Panc1 (cell line): Measurements from ENCODE around the gene KRTAP20-1. TPM values are rescaled to one million over a fixed set of nuclear protein-coding genes. Genes with fewer than 3 reads are reported as not detected.

ENCODE experiments used
- ATAC-seq: fragments of 200-7000 bp; cut with Tn5 transposase; 2 replicates; pipeline ENCODE4 v1.9.1; 2020; ENCODE audit warnings: mild to moderate bottlenecking, moderate library complexity
- BruUV-seq: library from RNA; stranded (reverse); fragments of 400-500 nt; replicated peaks from 2 replicates; lab custom pipeline; 2021; lab: Mats Ljungman, UMichigan
- CTCF ChIA-PET: fragments of 300-600 bp; sonication (Branson Sonifier 250); formaldehyde crosslinking; loops from one replicate; lab custom pipeline; 2022; ENCODE audit warnings: antibody characterized with exemption; lab: Charles Lee
- POLR2A ChIA-PET: fragments of 300-600 bp; sonication (Branson Sonifier 250); formaldehyde crosslinking; loops from one replicate; lab custom pipeline; 2022; ENCODE audit warnings: antibody characterized with exemption; lab: Charles Lee
- DNase-seq: peaks from one replicate; pipeline ENCODE4 v3.0.0-alpha.2; 2010; ENCODE audit warnings: low read depth, low spot score
- H3K27ac ChIP-seq: 2 replicates; pipeline ENCODE4 v1.5.1; 2011; ENCODE audit warnings: mild to moderate bottlenecking, low read length, inconsistent platforms
- H3K27me3 ChIP-seq: fragments of 200-500 bp; sonication (Bioruptor generic); 2 replicates; pipeline ENCODE4 v1.6.0; 2014; ENCODE audit warnings: low read length, inconsistent platforms; ENCODE audit not compliant: control insufficient read depth, insufficient read depth
- H3K36me3 ChIP-seq: fragments of 200-500 bp; sonication (Bioruptor generic); 2 replicates; pipeline ENCODE4 v1.5.1; 2014; ENCODE audit warnings: inconsistent platforms, mild to moderate bottlenecking, low read length, moderate library complexity; ENCODE audit not compliant: control insufficient read depth, insufficient read depth
- H3K4me1 ChIP-seq: 2 replicates; pipeline ENCODE4 v1.5.1; 2011; ENCODE audit warnings: inconsistent platforms, mild to moderate bottlenecking, low read length, moderate library complexity; ENCODE audit not compliant: control insufficient read depth, insufficient read depth
- H3K4me3 ChIP-seq, 2 experiments: 2 replicates each; pipeline ENCODE4 v1.5.1; 2011 to 2012; ENCODE audit warnings: low read depth in 2 of 2, low read length in 2 of 2, mild to moderate bottlenecking in 2 of 2, inconsistent platforms in 1 of 2, moderate library complexity in 1 of 2
- H3K9me3 ChIP-seq: fragments of 200-500 bp; sonication (Bioruptor generic); 2 replicates; pipeline ENCODE4 v1.5.1; 2014; ENCODE audit warnings: low read depth, mild to moderate bottlenecking, inconsistent platforms, low read length, moderate library complexity; ENCODE audit not compliant: control insufficient read depth, insufficient read depth
- POLR2AphosphoS5 ChIP-seq: IDR thresholded peaks from 2 replicates; pipeline ENCODE4 v1.6.1; 2012; ENCODE audit warnings: mild to moderate bottlenecking, low read depth, low read length, moderate library complexity
- SIN3A ChIP-seq: IDR thresholded peaks from 2 replicates; pipeline ENCODE4 v1.6.1; 2012; ENCODE audit warnings: low read depth, mild to moderate bottlenecking, low read length, moderate library complexity, borderline replicate concordance; ENCODE audit not compliant: insufficient read depth
- TCF7L2 ChIP-seq: IDR thresholded peaks from 2 replicates; pipeline ENCODE4 v1.6.1; 2011; ENCODE audit warnings: mild to moderate bottlenecking, low read depth, low read length, inconsistent platforms
- in situ Hi-C: cut with HindIII; loops from 2 replicates; pipeline ENCODE4 v1.10.0; 2016; ENCODE audit warnings: low sequenced_read_pairs, low pct_unique_long_range_greater_than_20kb
- intact Hi-C: fragments of 100-400 bp; cut with micrococcal nuclease; formaldehyde crosslinking; loops from one replicate; pipeline ENCODE4 v1.10.0; 2022; ENCODE audit not compliant: unreplicated experiment
- total RNA-seq: library from RNA; stranded (reverse); gene quantifications from one replicate; pipeline ENCODE4 v1.2.1, GENCODE V29; 2021; ENCODE audit not compliant: unreplicated experiment
- TF ChIP-seq, protein P1 (sequence below), 2 experiments: IDR thresholded peaks; 2 replicates each; pipeline ENCODE4 v1.6.1; 2011 to 2012; ENCODE audit warnings: low read depth in 2 of 2, control low read depth in 1 of 2, low read length in 1 of 2, mild to moderate bottlenecking in 1 of 2, moderate library complexity in 1 of 2; ENCODE audit not compliant: insufficient read depth in 1 of 2
- TF ChIP-seq, protein P2 (sequence below): fragments of 450-650 bp; IDR thresholded peaks from 2 replicates; pipeline ENCODE4 v1.5.1; 2017; ENCODE audit warnings: mild to moderate bottlenecking

Gene KRTAP20-1
- total RNA-seq, 1 experiment from 2014 or later, result not detected

DNA sequence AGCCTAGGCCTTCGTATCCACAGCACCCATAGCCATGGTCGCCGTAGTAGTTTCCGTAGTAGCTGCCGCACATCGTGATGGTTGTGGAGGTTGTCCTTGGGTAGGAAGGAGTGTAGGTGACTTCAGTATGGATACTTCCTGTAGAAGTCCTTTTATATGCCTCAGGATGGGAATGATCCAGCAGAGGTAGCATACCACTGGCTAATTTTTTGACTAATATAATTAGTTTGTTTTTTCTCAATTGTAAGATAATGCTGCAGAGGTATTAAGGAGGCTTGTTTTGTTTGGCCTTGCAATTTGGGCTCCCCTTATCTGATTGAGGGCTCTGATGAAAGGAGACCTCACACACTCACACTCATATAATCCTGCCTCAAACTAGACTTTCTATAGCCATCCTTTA lies 17.4 kb upstream of the KRTAP20-1 start, which contains the start of gene KRTAP6-2:
Gene KRTAP6-2 (minus strand): TSS at position 101 of the 400 bp plus-strand sequence. CDS start 28 bp downstream, at position 73.
- Histone ChIP-seq H3K36me3 (no peaks in the 10 kb centered on the region), H3K27me3 (no peaks in the 10 kb centered on the region), H3K9me3 (no peaks in the 10 kb centered on the region), H3K27ac (no peak within 1 kb of the TSS), H3K4me1 (no peaks in the 10 kb centered on the region), H3K4me3 (no peak within 1 kb of the TSS)
- DNase-seq (no peak), ATAC-seq (no peak)
- BruUV-seq, result no TSS peak
- in situ Hi-C loops (no loop called here), intact Hi-C loops (no loop called here)
- TF ChIP-seq POLR2AphosphoS5, result no peak
- ChIA-PET POLR2A (no interaction called here), CTCF (no interaction called here)

DNA sequence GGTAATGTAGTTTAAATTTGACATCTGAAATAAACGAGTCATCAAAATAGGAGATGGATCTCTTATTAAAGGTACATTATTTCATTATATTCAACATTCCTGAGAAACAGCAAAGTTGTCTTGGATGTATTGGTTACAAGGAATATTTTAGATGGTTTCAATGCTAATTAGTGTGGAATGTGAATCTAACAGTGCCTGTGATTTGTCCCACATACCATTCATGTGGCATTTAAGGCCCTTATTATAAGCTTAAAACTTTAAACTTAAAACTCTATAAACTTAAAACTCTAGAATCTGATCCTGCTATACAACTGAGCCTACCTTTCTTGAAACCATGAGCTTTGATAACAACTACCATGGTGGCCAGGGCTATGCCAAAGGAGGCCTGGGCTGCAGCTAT lies 15.4 kb upstream of the KRTAP20-1 start, which contains the start of gene KRTAP22-1:
Gene KRTAP22-1 (plus strand): TSS at position 301 of the 400 bp plus-strand sequence.
- intact Hi-C loops, result no loop called here

DNA sequence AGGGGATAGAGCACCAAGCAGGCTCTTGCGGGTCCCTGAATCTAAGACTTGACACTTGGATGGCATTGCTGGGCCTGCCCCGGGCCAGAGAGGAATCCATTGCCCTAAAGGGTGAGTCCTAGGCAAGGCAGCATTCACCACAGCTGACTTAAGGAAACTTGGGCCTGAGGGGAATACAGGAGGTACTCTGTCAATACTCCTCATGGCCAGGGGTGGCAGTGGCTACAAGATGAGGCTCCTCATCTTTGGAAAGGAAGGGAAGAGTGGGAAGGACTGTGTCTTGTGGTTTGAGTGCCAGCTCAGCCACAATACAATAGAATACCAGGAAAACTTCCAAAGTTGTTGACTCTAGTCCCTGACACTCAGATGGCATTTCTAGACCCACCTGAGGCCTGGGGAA lies 10.3 kb upstream of the KRTAP20-1 start:
- Histone ChIP-seq H3K4me1 (no peaks in the 10 kb centered on the region), H3K4me3 (no peak overlapping the region), H3K27ac (no peak overlapping the region), H3K27me3 (no peaks in the 10 kb centered on the region), H3K9me3 (no peaks in the 10 kb centered on the region), H3K36me3 (no peaks in the 10 kb centered on the region)
- TF ChIP-seq TCF7L2 (no peak), SIN3A (no peak), POLR2AphosphoS5 (no peak)
- TF ChIP-seq, protein P1, sequence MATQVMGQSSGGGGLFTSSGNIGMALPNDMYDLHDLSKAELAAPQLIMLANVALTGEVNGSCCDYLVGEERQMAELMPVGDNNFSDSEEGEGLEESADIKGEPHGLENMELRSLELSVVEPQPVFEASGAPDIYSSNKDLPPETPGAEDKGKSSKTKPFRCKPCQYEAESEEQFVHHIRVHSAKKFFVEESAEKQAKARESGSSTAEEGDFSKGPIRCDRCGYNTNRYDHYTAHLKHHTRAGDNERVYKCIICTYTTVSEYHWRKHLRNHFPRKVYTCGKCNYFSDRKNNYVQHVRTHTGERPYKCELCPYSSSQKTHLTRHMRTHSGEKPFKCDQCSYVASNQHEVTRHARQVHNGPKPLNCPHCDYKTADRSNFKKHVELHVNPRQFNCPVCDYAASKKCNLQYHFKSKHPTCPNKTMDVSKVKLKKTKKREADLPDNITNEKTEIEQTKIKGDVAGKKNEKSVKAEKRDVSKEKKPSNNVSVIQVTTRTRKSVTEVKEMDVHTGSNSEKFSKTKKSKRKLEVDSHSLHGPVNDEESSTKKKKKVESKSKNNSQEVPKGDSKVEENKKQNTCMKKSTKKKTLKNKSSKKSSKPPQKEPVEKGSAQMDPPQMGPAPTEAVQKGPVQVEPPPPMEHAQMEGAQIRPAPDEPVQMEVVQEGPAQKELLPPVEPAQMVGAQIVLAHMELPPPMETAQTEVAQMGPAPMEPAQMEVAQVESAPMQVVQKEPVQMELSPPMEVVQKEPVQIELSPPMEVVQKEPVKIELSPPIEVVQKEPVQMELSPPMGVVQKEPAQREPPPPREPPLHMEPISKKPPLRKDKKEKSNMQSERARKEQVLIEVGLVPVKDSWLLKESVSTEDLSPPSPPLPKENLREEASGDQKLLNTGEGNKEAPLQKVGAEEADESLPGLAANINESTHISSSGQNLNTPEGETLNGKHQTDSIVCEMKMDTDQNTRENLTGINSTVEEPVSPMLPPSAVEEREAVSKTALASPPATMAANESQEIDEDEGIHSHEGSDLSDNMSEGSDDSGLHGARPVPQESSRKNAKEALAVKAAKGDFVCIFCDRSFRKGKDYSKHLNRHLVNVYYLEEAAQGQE (IDR thresholded peaks at IDR 0.05; ENCODE audit: insufficient read depth in 1 of 2, low read depth in 2 of 2, low read length in 1 of 2), result no peak
- TF ChIP-seq, protein P2, sequence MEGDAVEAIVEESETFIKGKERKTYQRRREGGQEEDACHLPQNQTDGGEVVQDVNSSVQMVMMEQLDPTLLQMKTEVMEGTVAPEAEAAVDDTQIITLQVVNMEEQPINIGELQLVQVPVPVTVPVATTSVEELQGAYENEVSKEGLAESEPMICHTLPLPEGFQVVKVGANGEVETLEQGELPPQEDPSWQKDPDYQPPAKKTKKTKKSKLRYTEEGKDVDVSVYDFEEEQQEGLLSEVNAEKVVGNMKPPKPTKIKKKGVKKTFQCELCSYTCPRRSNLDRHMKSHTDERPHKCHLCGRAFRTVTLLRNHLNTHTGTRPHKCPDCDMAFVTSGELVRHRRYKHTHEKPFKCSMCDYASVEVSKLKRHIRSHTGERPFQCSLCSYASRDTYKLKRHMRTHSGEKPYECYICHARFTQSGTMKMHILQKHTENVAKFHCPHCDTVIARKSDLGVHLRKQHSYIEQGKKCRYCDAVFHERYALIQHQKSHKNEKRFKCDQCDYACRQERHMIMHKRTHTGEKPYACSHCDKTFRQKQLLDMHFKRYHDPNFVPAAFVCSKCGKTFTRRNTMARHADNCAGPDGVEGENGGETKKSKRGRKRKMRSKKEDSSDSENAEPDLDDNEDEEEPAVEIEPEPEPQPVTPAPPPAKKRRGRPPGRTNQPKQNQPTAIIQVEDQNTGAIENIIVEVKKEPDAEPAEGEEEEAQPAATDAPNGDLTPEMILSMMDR, result no peak
- CTCF ChIA-PET, result no interaction called here
- in situ Hi-C loops, result no loop called here
- ATAC-seq (no peak), DNase-seq (no peak)
- POLR2A ChIA-PET, result no interaction called here
- intact Hi-C loops, result no loop called here
- BruUV-seq, result no TSS peak

More for the DNA sequence above, 15.4 kb upstream of the KRTAP20-1 start, which contains the start of gene KRTAP22-1:
- ATAC-seq (no peak), DNase-seq (no peak)
- Histone ChIP-seq H3K4me1 (no peaks in the 10 kb centered on the region), H3K9me3 (no peaks in the 10 kb centered on the region), H3K4me3 (no peak within 1 kb of the TSS), H3K27me3 (no peaks in the 10 kb centered on the region), H3K36me3 (no peaks in the 10 kb centered on the region), H3K27ac (no peak within 1 kb of the TSS)
- in situ Hi-C loops, result no loop called here
- BruUV-seq, result no TSS peak
- POLR2A ChIA-PET, result interaction anchor here (0.7 kb wide), 1 partner anchor 36 kb away, joined by 6 read pairs; no protein-coding TSS in a partner anchor
- TF ChIP-seq POLR2AphosphoS5 (no peak), TCF7L2 (no peak), SIN3A (no peak)
- TF ChIP-seq, protein P2, result no peak
- TF ChIP-seq, protein P1 (IDR thresholded peaks at IDR 0.05; ENCODE audit: insufficient read depth in 1 of 2, low read depth in 2 of 2, low read length in 1 of 2), result no peak
- CTCF ChIA-PET, result no interaction called here
